GM13977 (cell line): ENCODE results near the gene MAML1.
"Not testable (repeated sequence)": the region's sequence is repeated elsewhere in the genome, so short reads cannot be mapped to it uniquely, and the experiment has no call there.

ENCODE experiments used
- DNase-seq: peaks from one replicate; pipeline ENCODE4 v3.0.0; 2012; ENCODE audit warnings: low spot score
- CTCF ChIP-seq: IDR thresholded peaks from 2 replicates; pipeline ENCODE4 v1.5.1; 2012; ENCODE audit warnings: mild to moderate bottlenecking, control low read depth; ENCODE audit not compliant: insufficient read depth; ENCODE audit errors: extremely low read depth, missing control alignments
- in situ Hi-C: fragments of 300-500 bp; cut with MboI; formaldehyde crosslinking; loops from one replicate; pipeline ENCODE4 v1.12.0; 2022; ENCODE audit warnings: low sequenced_read_pairs, low pct_unique_long_range_greater_than_20kb, mixed read lengths, inconsistent platforms; ENCODE audit not compliant: unreplicated experiment

MAML1 gene

GRCh38 chr5:179780362-179780761 is 47.7 kb downstream of the MAML1 start:
- TF ChIP-seq CTCF = no peak
- in situ Hi-C loops = no loop called here
- no peak for DNase-seq

GRCh38 chr5:179781846-179782245 is 49.2 kb downstream of the MAML1 start:
- no peak for DNase-seq
- in situ Hi-C loops = no loop called here
- TF ChIP-seq CTCF = no peak

GRCh38 chr5:179783128-179783527 is 50.5 kb downstream of the MAML1 start:
- no peak for DNase-seq
- in situ Hi-C loops = no loop called here
- TF ChIP-seq CTCF = no peak

- no peak for TF ChIP-seq CTCF
- in situ Hi-C loops = no loop called here
- no peak for DNase-seq
These were observed 54.2 kb downstream of the MAML1 start for GRCh38 chr5:179786861-179787260.

GRCh38 chr5:179788193-179788854 is 55.7 kb downstream of the MAML1 start:
- no peak for TF ChIP-seq CTCF
- no peak for DNase-seq
- in situ Hi-C loops = no loop called here

GRCh38 chr5:179789278-179789677 is 56.7 kb downstream of the MAML1 start:
- DNase-seq, in situ Hi-C loops: not testable (repeated sequence)

- no peak for TF ChIP-seq CTCF
- no peak for DNase-seq
- in situ Hi-C loops = loop anchor here (10.0 kb wide), 1 partner anchor 113 kb away; the partner anchor contains the start of gene TBC1D9B
These were observed 59.4 kb downstream of the MAML1 start for GRCh38 chr5:179791881-179792611.
